Activated CD4-positive, alpha-beta T cell treated with anti-CD3 and anti-CD28 coated beads for 48 hours (primary cell): ENCODE data around the gene SIRPD.
"Not testable (repeated sequence)": the region's sequence is repeated elsewhere in the genome, so short reads cannot be mapped to it uniquely, and the experiment has no call there.

Experiments used
- DNase-seq: peaks from one replicate; pipeline ENCODE4 v3.0.0-alpha.2; 2020

Gene SIRPD

GRCh38 chr20:1536893-1537730 lies 20.4 kb downstream of the SIRPD start:
- no peak for DNase-seq

GRCh38 chr20:1535420-1536175 lies 21.9 kb downstream of the SIRPD start:
- DNase-seq, result no peak

GRCh38 chr20:1534526-1534925 lies 23.0 kb downstream of the SIRPD start:
- no peak for DNase-seq

- DNase-seq, result no peak
Measured at GRCh38 chr20:1533059-1533458, 24.4 kb downstream of the SIRPD start.

GRCh38 chr20:1528811-1529210 lies 28.7 kb downstream of the SIRPD start:
- no peak for DNase-seq

- no peak for DNase-seq
Measured at GRCh38 chr20:1527923-1528322, 29.6 kb downstream of the SIRPD start.

GRCh38 chr20:1526896-1527295 lies 30.6 kb downstream of the SIRPD start:
- DNase-seq, result no peak

- DNase-seq, result no peak
Measured at GRCh38 chr20:1526310-1526709, 31.2 kb downstream of the SIRPD start.

- DNase-seq, result no peak
Measured at GRCh38 chr20:1524004-1524403, 33.5 kb downstream of the SIRPD start.

GRCh38 chr20:1517010-1517409 lies 40.5 kb downstream of the SIRPD start:
- no peak for DNase-seq

GRCh38 chr20:1513801-1514200 lies 43.7 kb downstream of the SIRPD start:
- DNase-seq, result no peak

- DNase-seq, result peak; percentile 42
Measured at GRCh38 chr20:1509237-1509636, 48.3 kb downstream of the SIRPD start.

- DNase-seq, result no peak
Measured at GRCh38 chr20:1508574-1508973, 48.9 kb downstream of the SIRPD start.

GRCh38 chr20:1507276-1507675 lies 50.2 kb downstream of the SIRPD start:
- DNase-seq, result no peak

GRCh38 chr20:1505871-1506270 lies 51.6 kb downstream of the SIRPD start:
- no peak for DNase-seq

- DNase-seq, result no peak
Measured at GRCh38 chr20:1505361-1505760, 52.1 kb downstream of the SIRPD start.

- peak; percentile 81 for DNase-seq
Measured at GRCh38 chr20:1503564-1504227, 53.8 kb downstream of the SIRPD start.

GRCh38 chr20:1500496-1500895 lies 57.0 kb downstream of the SIRPD start:
- DNase-seq, result no peak

GRCh38 chr20:1499528-1500420 lies 57.7 kb downstream of the SIRPD start:
- no peak for DNase-seq

- not testable (repeated sequence) for DNase-seq
Measured at GRCh38 chr20:1497371-1497770, 60.1 kb downstream of the SIRPD start.

GRCh38 chr20:1496930-1497329 lies 60.6 kb downstream of the SIRPD start:
- DNase-seq, result no peak

GRCh38 chr20:1494436-1494835 lies 63.1 kb downstream of the SIRPD start:
- DNase-seq, result no peak

- DNase-seq, result no peak
Measured at GRCh38 chr20:1493536-1493935, 64.0 kb downstream of the SIRPD start.
